ENCODE measurements around the gene ELOVL7.
"Not testable (repeated sequence)": the region's sequence is repeated elsewhere in the genome, so short reads cannot be mapped to it uniquely, and the experiment has no call there.

The ELOVL7 gene

DNA sequence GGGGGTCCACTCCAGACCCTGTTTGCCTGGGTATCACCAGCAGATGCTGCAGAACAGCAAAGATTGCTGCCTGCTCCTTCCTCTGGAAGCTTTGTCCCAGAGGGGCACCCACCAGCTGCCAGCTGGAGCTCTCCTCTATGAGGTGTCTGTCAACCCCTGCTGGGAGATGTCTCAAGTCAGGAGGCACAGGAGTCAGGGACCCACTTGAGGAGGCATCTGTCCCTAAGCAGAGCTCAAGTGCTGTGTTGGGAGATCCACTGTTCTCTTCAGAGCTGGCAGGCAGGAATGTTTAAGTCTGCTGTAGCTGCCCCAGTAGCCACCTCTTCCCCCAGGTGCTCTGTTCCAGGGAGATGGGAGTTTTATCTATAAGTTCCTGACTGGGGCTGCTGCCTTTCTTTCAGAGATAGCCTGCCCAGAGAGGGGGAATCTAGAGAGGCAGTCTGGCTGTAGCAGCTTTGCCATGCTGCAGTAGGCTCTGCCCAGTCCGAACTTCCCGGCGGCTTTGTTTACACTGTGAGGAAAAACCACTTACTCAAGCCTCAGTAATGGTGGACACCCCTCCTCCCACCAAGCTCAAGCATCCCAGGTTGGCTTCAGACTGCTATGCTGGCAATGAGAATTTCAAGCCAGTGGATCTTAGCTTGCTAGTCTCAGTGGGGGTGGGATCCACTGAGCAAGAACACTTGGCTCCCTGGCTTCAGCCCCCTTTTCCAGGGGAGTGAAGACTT lies 128.7 kb downstream of the ELOVL7 start:
- not testable (repeated sequence) for DNase-seq (ENCODE audit: low spot score)

DNA sequence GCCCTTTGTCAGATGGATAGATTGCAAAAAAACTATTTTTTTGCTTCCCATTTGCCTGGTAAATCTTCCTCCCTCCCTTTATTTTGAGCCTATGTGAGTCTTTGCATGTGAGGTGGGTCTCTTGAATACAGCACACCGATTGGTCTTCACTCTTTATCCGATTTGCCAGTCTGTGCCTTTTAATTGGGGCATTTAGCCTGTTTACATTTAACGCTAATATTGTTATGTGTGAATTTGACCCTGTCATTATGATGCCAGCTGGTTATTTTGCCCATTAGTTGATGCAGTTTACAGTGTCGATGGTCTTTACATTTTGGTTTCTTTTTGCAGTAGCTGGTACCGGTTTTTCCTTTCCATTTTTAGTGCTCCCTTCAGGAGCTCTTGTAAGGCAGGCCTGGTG lies 131.1 kb downstream of the ELOVL7 start:
- no peak for DNase-seq (ENCODE audit: low spot score)

GRCh38 chr5:60711892-60712291 lies 132.2 kb downstream of the ELOVL7 start:
- not testable (repeated sequence) for DNase-seq (ENCODE audit: low spot score)

GRCh38 chr5:60710362-60710761 lies 133.7 kb downstream of the ELOVL7 start:
- no peak for DNase-seq (ENCODE audit: low spot score)

- DNase-seq (ENCODE audit: low spot score): no peak
Observed at GRCh38 chr5:60705144-60705543, 138.9 kb downstream of the ELOVL7 start.

- no peak for DNase-seq (ENCODE audit: low spot score)
Observed at GRCh38 chr5:60703944-60704343, 140.1 kb downstream of the ELOVL7 start.
